CD4-positive, CD25-positive, alpha-beta regulatory T cell (primary cell): ENCODE results near the gene S100A8. TPM values are rescaled to one million over a fixed set of nuclear protein-coding genes. Genes with fewer than 3 reads are reported as not detected.

Experiments used
- ATAC-seq, 2 donors: fragments of 150-1000 bp; cut with Tn5 transposase; one replicate each; pipeline ENCODE4 v1.10.0; 2021; ENCODE audit warnings: low read depth in 2 of 2, moderate number of reproducible peaks in 2 of 2, moderate library complexity in 1 of 2
- DNase-seq, 3 donors: peaks; one replicate each; pipeline versions ENCODE4 v3.0.0 to v3.0.0-alpha.2; 2012 to 2022; ENCODE audit warnings: mixed read lengths in 1 of 3
- H3K27ac ChIP-seq: one replicate; pipeline ENCODE4 v1.7.0; 2013; ENCODE audit warnings: mild to moderate bottlenecking, low read length; ENCODE audit not compliant: insufficient read depth, poor library complexity, severe bottlenecking
- H3K27me3 ChIP-seq: one replicate; pipeline ENCODE4 v1.7.0; 2013; ENCODE audit warnings: low read length; ENCODE audit not compliant: control insufficient read depth, insufficient read depth
- H3K36me3 ChIP-seq: one replicate; pipeline ENCODE4 v1.7.0; 2013; ENCODE audit warnings: mild to moderate bottlenecking, low read length, moderate library complexity; ENCODE audit not compliant: control insufficient read depth, insufficient read depth
- H3K4me1 ChIP-seq: 2 replicates; pipeline ENCODE4 v1.7.0; 2013; ENCODE audit warnings: mild to moderate bottlenecking, low read length; ENCODE audit not compliant: insufficient read depth, control insufficient read depth, poor library complexity, severe bottlenecking
- H3K4me3 ChIP-seq: one replicate; pipeline ENCODE4 v1.7.0; 2013; ENCODE audit warnings: low read depth, mild to moderate bottlenecking, low read length, moderate library complexity
- H3K9me3 ChIP-seq, 2 experiments: 1 replicate in 1 of 2; 2 replicates in 1 of 2; pipeline ENCODE4 v1.7.0; 2013; ENCODE audit warnings: low read length in 2 of 2, mild to moderate bottlenecking in 1 of 2, moderate library complexity in 1 of 2; ENCODE audit not compliant: control insufficient read depth in 2 of 2
- H3K27ac Mint-ChIP-seq, 3 donors: one replicate each; pipeline ENCODE4 v1.8.0; 2020 to 2022; ENCODE audit warnings: mild to moderate bottlenecking in 3 of 3, mixed read lengths in 3 of 3, moderate library complexity in 2 of 3
- H3K27me3 Mint-ChIP-seq: one replicate; pipeline ENCODE4 v1.8.0; 2022; ENCODE audit warnings: mild to moderate bottlenecking, mixed read lengths
- H3K36me3 Mint-ChIP-seq: one replicate; pipeline ENCODE4 v1.8.0; 2020; ENCODE audit warnings: mixed read lengths
- H3K4me1 Mint-ChIP-seq, 4 donors: one replicate each; pipeline ENCODE4 v1.8.0; 2020 to 2022; ENCODE audit warnings: mixed read lengths in 4 of 4, mild to moderate bottlenecking in 1 of 4
- H3K4me3 Mint-ChIP-seq, 4 donors: one replicate each; pipeline ENCODE4 v1.8.0; 2020 to 2022; ENCODE audit warnings: mild to moderate bottlenecking in 4 of 4, mixed read lengths in 4 of 4, moderate library complexity in 3 of 4
- H3K9me3 Mint-ChIP-seq, 7 donors: one replicate each; pipeline ENCODE4 v1.8.0; 2020 to 2022; ENCODE audit warnings: mixed read lengths in 7 of 7, mild to moderate bottlenecking in 3 of 7, moderate library complexity in 2 of 7
- polyA plus RNA-seq, 4 donors: library from polyadenylated mRNA; unstranded; fragments of 300-500 nt; fragmentation: Illumina TruSeq; gene quantifications; one replicate each; pipeline ENCODE4 v1.2.3, GENCODE V29; 2021
- total RNA-seq: library from RNA; stranded (reverse); gene quantifications from one replicate; pipeline ENCODE4 v1.2.3, GENCODE V29; 2022

S100A8 gene
- total and polyA plus RNA-seq, 5 donors from 2014 or later, result 2.7 to 32.7 (median 7.8) TPM; not detected in 2

GRCh38 chr1:153340356-153340755, 50.5 kb downstream of the S100A8 start:
- Histone ChIP-seq H3K4me3 (peak overlapping the region; percentile 45), H3K27me3 (no peaks in the 10 kb centered on the region), H3K36me3 (no peaks in the 10 kb centered on the region), H3K9me3 (no peaks in the 10 kb centered on the region), H3K4me1 (peaks cover 33% of the 10 kb centered on the region), H3K27ac (no peak overlapping the region)
- no peak for DNase-seq
- Mint-ChIP-seq H3K27ac (no peak overlapping the region), H3K4me1 (peaks cover 5 to 47% (median 31%) of the 10 kb centered on the region in 4 donors), H3K9me3 (no peaks in the 10 kb centered on the region), H3K36me3 (no peaks in the 10 kb centered on the region), H3K4me3 (no peak overlapping the region), H3K27me3 (no peaks in the 10 kb centered on the region)
- no peak for ATAC-seq

Other genes with a start within 250 kb of the S100A8 start
- not detected for gene SPRR2G, start 240.2 kb downstream of the S100A8 start, total RNA-seq
- not detected for gene SPRR2G, start 240.2 kb downstream of the S100A8 start, polyA plus RNA-seq
- gene LELP1, start 187.6 kb downstream of the S100A8 start, total RNA-seq, result not detected
- gene LELP1, start 187.6 kb downstream of the S100A8 start, polyA plus RNA-seq, result not detected
- not detected for gene PRR9, start 173.5 kb downstream of the S100A8 start, total RNA-seq
- gene PRR9, start 173.5 kb downstream of the S100A8 start, polyA plus RNA-seq, result not detected
- not detected for gene LORICRIN, start 131.4 kb downstream of the S100A8 start, total RNA-seq
- not detected for gene LORICRIN, start 131.4 kb downstream of the S100A8 start, polyA plus RNA-seq
- gene PGLYRP3, start 78.1 kb downstream of the S100A8 start, total RNA-seq, result not detected
- gene PGLYRP3, start 78.1 kb downstream of the S100A8 start, polyA plus RNA-seq, result not detected
- gene PGLYRP4, start 42.2 kb downstream of the S100A8 start, total RNA-seq, result 0.20 TPM
- under 1 TPM in 2 of 4 donors, not detected in 2; 0.08 to 0.22 TPM for gene PGLYRP4, start 42.2 kb downstream of the S100A8 start, polyA plus RNA-seq
- gene S100A9, start 33.2 kb downstream of the S100A8 start, total RNA-seq, result not detected
- gene S100A9, start 33.2 kb downstream of the S100A8 start, polyA plus RNA-seq, result 10 to 100 TPM in 2 of 4 donors, 1 to 10 TPM in 1, under 1 TPM in 1; 0.96 to 37.6 (median 8.6) TPM
- gene S100A12, start 15.5 kb downstream of the S100A8 start, total RNA-seq, result not detected
- 1 to 10 TPM in 1 of 4 donors, under 1 TPM in 1, not detected in 2; 0.51 to 2.2 TPM for gene S100A12, start 15.5 kb downstream of the S100A8 start, polyA plus RNA-seq
- not detected for gene S100A7A, start 25.4 kb upstream of the S100A8 start, total RNA-seq
- not detected for gene S100A7A, start 25.4 kb upstream of the S100A8 start, polyA plus RNA-seq
- gene S100A7, start 69.6 kb upstream of the S100A8 start, total RNA-seq, result not detected
- gene S100A7, start 69.6 kb upstream of the S100A8 start, polyA plus RNA-seq, result not detected
- gene S100A6, start 144.9 kb upstream of the S100A8 start, total RNA-seq, result 304 TPM
- gene S100A6, start 144.9 kb upstream of the S100A8 start, polyA plus RNA-seq, result 1,000 to 10,000 TPM in 2 of 4 donors, 100 to 1,000 TPM in 2; 660 to 1,174 (median 946) TPM
- 1.8 TPM for gene S100A5, start 149.9 kb upstream of the S100A8 start, total RNA-seq
- gene S100A5, start 149.9 kb upstream of the S100A8 start, polyA plus RNA-seq, result 1 to 10 TPM; 1.2 to 3.0 (median 1.7) TPM
- 928 TPM for gene S100A4, start 154.7 kb upstream of the S100A8 start, total RNA-seq
- 1,000 to 10,000 TPM; 2,534 to 4,309 (median 3,364) TPM for gene S100A4, start 154.7 kb upstream of the S100A8 start, polyA plus RNA-seq
- gene S100A3, start 158.2 kb upstream of the S100A8 start, total RNA-seq, result not detected
- gene S100A3, start 158.2 kb upstream of the S100A8 start, polyA plus RNA-seq, result not detected
- not detected for gene S100A2, start 174.8 kb upstream of the S100A8 start, total RNA-seq
- not detected for gene S100A2, start 174.8 kb upstream of the S100A8 start, polyA plus RNA-seq
- not detected for gene S100A16, start 222.1 kb upstream of the S100A8 start, total RNA-seq
- gene S100A16, start 222.1 kb upstream of the S100A8 start, polyA plus RNA-seq, result not detected
- gene S100A14, start 225.3 kb upstream of the S100A8 start, total RNA-seq, result not detected
- gene S100A14, start 225.3 kb upstream of the S100A8 start, polyA plus RNA-seq, result not detected
- gene S100A13, start 236.4 kb upstream of the S100A8 start, total RNA-seq, result 6.4 TPM
- gene S100A13, start 236.4 kb upstream of the S100A8 start, polyA plus RNA-seq, result 1 to 10 TPM in 2 of 4 donors, under 1 TPM in 2; 0.41 to 1.8 (median 1.3) TPM
- not detected for gene S100A1, start 237.4 kb upstream of the S100A8 start, total RNA-seq
- not detected for gene S100A1, start 237.4 kb upstream of the S100A8 start, polyA plus RNA-seq
- 85.1 TPM for gene CHTOP, start 243.0 kb upstream of the S100A8 start, total RNA-seq
- 10 to 100 TPM; 57.5 to 73.1 (median 65.8) TPM for gene CHTOP, start 243.0 kb upstream of the S100A8 start, polyA plus RNA-seq